Measurements from ENCODE around the gene SNX15.
A peak's percentile ranks its signal among the peaks of the same experiment; 100 is the strongest.
"Not testable (repeated sequence)": the region's sequence is repeated elsewhere in the genome, so short reads cannot be mapped to it uniquely, and the experiment has no call there.

SNX15 gene, protein sequence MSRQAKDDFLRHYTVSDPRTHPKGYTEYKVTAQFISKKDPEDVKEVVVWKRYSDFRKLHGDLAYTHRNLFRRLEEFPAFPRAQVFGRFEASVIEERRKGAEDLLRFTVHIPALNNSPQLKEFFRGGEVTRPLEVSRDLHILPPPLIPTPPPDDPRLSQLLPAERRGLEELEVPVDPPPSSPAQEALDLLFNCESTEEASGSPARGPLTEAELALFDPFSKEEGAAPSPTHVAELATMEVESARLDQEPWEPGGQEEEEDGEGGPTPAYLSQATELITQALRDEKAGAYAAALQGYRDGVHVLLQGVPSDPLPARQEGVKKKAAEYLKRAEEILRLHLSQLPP

DNA sequence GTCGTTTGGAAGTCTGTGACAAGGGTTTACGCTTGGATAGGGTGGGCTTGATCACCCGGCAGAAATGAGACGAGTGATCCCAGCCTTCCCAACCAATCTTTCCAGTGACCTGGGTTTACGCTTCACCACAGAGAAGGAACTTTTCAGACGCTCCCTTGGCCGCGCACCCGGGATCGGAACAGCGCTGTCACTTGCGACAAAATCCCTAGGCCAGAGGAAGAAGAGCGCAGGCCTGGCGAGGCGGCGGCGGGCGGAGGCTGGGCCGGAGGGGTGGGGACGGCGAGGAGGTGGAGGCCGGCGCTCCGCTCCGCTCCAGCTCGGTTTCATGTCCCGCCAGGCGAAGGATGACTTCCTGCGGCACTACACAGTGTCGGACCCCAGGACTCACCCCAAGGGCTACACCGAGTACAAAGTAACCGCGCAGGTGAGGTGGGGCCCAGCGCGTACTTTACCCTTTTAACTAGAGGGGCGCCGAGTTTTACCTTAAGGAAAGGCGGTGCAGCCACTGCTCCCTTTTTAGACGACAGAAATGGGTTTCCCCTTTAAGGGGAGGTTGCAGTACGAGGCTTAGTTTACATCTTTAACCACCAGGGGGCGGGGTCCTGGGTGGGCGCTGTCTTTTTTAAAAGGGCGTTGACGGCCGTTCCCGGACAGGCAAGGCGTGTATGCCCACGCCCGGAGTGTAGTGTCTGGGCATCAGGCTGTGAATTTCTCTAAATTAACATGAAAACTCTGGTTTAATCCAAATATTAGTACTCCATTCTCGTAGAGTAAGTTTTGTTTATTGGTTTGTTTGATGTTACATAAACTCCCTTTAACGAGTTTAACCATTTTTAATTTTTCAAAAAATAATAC is at the start of gene SNX15:
SNX15 (plus strand) TSS at position 227 of the 855 bp plus-strand sequence; CDS start at position 326, 99 bp downstream.
- peak; percentile 76 for DNase-seq (ENCODE audit: low read depth)

GRCh38 chr11:64983339-64983738 is 43.9 kb upstream of the SNX15 start:
- not testable (repeated sequence) for DNase-seq (ENCODE audit: low read depth)

GRCh38 chr11:64987998-64988854 is 39.0 kb upstream of the SNX15 start:
- no peak for DNase-seq (ENCODE audit: low read depth)

- DNase-seq (ENCODE audit: low read depth): no peak
Observed at GRCh38 chr11:64989416-64989815, 37.8 kb upstream of the SNX15 start.

GRCh38 chr11:64990222-64990923 is 36.9 kb upstream of the SNX15 start:
- DNase-seq (ENCODE audit: low read depth): no peak

DNA sequence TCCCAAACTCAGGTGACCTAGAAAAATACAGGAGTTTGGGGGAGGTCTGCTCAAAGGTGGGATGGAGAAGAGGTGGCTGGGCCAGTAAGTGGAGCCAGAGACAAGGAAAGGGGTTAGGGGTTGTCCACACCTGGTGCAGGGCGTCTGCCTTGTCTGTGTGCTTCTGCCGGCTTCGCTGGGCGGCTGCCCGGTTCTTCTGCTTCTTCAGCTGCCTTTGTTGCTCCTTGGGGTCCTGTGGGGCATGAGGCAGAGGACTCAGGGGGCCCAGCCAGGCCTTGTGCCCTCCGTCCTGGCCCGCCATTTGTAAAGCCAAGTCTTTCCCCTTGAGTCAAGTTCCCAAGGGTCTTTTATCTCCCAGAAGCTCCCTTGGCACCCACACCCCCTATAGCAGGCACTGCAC is 32.9 kb upstream of the SNX15 start:
- DNase-seq (ENCODE audit: low read depth): no peak

GRCh38 chr11:64996327-64996709 is 30.9 kb upstream of the SNX15 start:
- DNase-seq (ENCODE audit: low read depth): no peak

GRCh38 chr11:64996710-64997380 is 30.4 kb upstream of the SNX15 start, which contains the start of gene BATF2:
TSS of gene BATF2 (minus strand) at chr11:64996971. CDS start at chr11:64996914, 57 bp downstream.
- no peak for DNase-seq (ENCODE audit: low read depth)

- DNase-seq (ENCODE audit: low read depth): no peak
Observed at GRCh38 chr11:64998141-64998540, 29.1 kb upstream of the SNX15 start.

GRCh38 chr11:64998690-64999431 is 28.4 kb upstream of the SNX15 start:
- DNase-seq (ENCODE audit: low read depth): no peak

GRCh38 chr11:64999478-64999877 is 27.8 kb upstream of the SNX15 start:
- DNase-seq (ENCODE audit: low read depth): no peak

- no peak for DNase-seq (ENCODE audit: low read depth)
Observed at GRCh38 chr11:65002706-65003105, 24.5 kb upstream of the SNX15 start.

DNA sequence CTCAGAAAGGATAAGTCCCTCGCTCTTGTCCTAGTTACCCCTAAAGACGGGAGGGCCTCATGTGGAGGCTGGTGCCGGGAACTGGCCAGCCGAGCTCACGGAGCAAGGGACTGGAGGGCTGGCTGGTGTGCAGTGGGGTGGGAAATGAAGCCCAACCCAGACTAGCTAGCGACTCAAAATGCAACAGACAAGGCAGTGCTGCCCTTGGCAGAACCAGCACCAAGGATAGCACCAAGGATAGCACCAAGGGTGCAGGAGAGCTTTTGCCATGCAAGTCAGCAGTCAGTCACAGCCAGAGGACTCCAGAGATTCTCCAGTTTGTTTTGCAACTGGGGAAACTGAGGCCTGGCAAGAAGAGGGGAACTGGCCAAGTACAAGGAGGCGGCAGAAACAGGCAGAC is 24.0 kb upstream of the SNX15 start:
- no peak for DNase-seq (ENCODE audit: low read depth)

DNA sequence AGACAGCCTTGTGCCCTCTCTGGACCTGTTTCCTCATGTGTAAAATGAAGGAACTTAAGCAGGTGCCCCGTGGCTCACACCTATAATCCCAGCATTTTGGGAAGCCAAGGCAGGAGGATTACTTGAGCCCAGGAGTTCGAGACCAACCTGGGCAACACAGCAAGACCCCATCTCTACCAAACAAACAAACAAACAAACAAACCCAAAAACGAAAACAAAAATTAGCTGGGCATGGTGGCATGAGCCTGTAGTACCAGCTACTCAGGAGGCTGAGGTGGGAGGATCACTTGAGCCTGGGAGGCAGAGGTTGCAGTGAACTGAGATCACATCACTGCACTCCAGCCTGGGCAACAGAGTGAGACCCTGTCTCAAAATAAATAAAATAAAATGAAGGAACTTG is 23.3 kb upstream of the SNX15 start:
- DNase-seq (ENCODE audit: low read depth): not testable (repeated sequence)

GRCh38 chr11:65008016-65008415 is 19.2 kb upstream of the SNX15 start:
- DNase-seq (ENCODE audit: low read depth): no peak

DNA sequence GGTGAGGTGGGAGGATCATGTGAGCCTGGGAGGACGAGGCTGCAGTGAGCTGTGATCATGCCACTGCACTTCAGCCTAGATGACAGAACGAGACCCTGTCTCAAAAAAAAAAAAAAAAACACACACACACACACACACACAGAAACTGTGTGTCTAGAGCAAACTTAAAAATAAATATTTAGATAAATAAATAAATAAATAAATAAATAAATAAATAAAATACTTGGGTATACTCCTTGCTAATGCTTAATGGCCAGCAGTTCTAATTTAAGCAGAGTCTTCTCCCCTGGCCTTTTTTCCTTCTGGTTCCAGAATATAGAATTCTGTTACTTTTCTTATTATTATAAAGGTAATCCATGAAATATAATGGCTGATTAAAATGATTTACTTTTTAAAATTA is 18.4 kb upstream of the SNX15 start:
- DNase-seq (ENCODE audit: low read depth): no peak

DNA sequence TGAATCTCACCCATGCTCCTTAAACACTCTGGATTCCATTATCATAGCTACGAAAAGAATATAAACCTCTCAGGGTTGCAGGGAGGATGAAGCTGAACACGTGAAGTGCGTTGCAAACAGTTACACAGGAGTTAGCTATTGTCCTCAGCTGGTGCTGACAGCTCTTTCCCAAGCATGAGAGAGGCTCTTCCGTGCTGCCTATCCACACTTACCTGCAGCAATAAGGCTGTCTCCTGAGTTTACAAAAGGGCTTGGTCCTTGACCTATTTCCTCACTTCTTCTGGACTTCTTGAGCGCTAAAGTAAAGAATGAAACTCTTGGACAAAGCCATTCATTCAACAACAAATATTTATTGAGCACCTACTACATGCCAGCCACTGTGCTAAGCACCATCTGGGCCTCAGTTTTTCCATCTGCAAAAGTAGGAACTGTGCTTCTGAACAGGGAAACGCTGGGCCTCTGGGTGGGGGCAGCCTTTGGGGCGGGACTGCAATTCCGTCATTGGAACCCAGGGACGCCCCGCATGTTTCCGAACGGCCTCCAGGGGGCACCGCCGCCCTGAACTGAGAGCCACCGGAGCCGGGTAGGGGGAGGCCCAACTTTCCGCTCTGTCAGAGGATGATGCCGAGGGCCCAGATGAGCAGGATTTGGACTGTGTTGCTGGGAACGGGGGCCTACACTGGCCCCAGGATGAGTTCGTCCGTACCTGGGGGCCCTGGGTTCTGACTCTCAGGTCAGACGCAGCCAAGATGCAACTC is 13.9 kb upstream of the SNX15 start:
- peak; percentile 85 for DNase-seq (ENCODE audit: low read depth)

- DNase-seq (ENCODE audit: low read depth): peak; percentile 71
Observed at GRCh38 chr11:65013888-65014725, 13.1 kb upstream of the SNX15 start, which contains the start of gene ARL2. TSS of gene ARL2 (plus strand) at chr11:65014160. CDS start at chr11:65014208, 48 bp downstream.
